GM18870 (cell line): ENCODE data around the gene RCOR1.

Source experiments
- ATAC-seq: cut with Tn5 transposase; IDR thresholded peaks from one replicate; pipeline ENCODE4 v1.9.1; 2021; ENCODE audit warnings: moderate library complexity; ENCODE audit not compliant: unreplicated experiment

RCOR1 gene

DNA sequence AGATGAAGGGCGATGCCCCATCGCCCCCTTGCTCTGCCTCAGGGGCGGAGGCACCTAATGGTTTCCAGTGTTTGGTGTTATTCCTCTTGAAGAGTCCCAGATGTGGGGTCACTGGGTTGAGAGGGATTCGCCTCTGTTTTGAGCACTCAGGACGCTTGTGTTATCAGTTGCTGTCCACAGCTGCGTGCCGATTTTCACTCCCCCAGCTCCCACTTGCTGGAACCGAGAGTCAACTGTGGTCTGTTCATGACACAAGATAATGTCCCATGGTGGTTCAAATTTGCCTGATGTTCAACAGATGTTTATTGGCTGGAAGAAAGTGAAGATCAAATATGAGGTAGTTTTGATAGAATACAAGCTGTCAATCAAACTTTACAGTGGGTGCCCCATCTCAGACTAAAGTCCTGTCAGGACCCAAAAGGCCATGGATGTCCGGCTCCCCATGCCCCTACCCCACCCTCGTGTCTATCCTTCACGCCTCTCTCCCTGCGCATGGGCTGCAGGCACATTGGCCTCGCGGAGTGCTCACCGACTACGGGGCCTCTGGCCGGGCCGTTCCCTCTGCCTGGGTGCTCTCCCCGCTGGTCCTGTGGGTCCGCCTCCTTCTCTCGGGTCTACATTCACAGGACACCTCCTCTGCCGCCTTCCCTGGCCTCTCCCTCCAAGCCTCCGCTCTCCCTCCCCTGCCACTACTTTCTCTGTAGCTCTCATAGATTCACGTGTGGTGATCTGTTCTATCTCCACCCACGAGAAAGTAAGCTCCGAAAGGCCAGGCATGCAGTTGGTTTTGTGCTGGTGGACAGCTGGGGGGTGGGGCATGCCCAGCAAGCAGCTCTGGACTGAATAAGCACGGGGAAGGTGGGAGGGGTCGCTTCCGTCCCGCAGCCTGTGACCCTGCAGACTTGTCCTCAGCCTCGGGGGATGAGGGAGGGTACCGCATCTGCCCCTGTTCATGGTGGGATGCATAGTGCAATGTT lies 178.0 kb downstream of the RCOR1 start:
- ATAC-seq = no peak

DNA sequence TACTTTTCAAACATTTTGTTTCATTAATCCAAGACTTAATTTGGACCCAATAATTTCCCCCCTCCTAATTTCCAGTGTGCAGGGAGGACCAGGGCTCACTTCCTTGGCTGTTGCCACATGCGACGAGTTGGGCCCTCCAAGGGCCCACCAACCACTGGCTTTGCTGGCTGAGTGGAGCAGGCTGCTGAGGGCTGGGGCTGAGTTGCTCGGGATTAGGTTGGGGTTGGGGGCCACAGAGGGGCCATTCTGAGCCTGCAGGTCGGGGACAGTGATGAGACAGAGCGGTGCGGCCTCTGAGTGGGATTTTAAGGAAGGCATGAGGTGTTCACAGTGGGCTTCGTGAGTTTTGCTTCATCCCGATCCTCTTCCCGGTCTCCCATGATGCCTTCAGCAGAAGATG lies 178.7 kb downstream of the RCOR1 start:
- ATAC-seq = no peak

DNA sequence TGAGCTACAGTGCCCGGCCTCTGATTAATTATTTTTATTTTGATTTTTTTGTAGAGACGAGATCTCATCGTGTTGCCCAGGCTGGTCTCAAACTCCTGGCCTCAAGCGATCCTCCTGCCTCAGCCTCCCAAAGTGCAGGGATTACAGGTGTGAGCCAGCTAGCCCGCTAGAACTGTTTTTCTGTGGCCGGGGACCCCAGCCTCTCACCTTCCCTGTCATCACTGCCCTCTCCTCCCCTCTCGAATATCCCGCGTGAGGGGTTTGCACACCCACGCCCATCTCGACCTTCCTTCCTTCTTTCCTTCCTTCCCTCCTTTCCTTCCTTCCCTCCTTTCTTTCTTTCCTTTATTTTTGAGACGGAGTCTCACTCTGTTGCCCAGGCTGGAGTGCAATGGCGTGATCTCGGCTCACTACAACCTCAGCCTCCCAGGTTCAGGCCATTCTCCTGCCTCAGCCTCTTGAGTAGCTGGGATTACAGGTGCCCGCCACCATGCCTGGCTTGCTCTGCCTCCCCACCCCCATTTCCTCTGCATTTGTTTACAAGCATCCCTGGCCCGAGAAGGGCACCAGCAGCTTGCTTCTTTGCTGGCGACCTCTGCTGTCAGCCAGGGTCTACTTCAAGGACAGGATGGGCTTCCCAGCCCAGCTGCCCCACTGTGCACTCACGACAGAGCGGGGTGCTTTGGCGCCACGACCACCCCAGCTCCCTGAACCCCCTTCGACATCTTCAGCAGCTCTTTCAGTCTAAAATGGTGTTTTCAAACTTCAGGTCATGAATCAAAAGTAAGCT lies 180.5 kb downstream of the RCOR1 start:
- no peak for ATAC-seq

DNA sequence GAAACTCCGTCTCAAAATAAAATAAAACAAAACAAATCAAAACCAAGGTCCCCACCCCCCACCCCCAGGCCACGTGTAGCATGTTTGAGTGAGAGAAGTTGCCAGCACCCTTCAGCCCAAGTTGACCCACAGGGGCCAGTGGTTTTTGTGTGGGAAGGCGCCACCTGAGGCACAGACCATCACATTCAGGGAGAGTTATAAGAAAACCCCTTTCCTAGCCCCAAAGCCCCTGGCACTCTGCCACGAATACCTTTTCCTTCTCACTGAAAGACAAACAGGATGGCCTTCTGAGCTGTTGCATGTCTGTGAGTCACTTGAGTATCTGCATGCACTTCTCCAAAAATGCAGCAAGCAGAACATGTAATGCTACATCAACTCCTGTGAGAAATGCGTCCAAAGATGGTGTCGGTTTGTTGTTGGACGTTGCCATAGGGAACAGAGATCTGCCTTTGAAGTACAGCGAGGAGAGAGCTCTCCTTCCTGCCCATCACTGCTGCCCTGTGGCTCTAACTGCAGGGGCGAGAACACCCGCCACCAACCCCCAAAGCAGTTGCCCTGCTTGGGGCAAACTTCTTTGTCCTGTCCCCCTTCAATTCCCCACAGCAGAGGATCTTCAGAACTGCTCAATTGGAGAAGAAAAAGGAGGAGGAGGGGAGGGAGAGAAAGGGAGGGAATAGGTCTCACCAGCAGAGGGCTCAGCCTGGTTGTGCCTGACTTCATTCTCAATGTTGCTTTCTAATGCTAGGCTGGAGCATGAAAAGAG lies 182.1 kb downstream of the RCOR1 start:
- ATAC-seq = peak; percentile 35

DNA sequence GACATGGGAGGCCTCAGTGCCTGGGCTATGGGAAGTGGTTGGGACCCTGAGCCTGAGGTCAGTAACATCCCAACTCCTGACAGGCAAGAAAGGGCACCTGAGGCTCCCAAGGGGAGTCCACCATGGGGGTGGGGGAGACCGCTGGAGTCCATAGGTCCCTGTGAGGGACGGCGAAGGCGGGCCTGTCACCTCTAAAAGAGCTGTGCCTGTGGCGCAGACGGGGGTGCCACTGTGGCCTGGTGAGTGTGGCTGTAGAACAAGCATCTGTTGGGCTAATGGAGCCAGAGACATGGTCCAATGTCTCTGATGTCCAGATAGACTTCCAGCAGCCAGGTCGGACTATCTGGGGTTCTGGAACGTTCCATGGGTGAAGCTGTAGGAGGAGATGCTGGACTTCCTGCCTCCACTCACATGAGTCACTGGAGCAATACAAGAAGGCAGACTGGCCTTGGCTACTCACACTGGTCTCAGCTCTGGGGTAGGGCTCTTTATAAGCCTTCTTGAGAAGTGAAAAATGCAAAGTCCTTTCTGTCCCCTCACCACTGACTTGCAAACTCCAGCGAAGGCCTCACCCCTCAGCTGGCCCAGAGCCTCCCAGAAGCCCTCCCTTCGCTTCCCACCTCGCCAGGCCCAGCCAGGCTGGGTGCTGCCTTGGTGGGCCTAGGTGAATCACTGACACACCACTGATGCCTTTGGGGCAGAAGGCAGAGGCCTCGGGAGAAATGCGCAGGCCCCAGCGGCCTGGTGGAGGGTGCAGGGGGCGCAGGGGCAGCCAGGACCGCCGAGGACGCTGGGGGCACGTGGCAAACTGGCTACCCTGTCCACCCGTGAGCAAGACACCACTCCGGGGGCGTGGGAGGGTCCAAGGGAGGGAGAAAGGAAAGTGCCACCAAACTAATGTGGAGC lies 183.7 kb downstream of the RCOR1 start:
- no peak for ATAC-seq

DNA sequence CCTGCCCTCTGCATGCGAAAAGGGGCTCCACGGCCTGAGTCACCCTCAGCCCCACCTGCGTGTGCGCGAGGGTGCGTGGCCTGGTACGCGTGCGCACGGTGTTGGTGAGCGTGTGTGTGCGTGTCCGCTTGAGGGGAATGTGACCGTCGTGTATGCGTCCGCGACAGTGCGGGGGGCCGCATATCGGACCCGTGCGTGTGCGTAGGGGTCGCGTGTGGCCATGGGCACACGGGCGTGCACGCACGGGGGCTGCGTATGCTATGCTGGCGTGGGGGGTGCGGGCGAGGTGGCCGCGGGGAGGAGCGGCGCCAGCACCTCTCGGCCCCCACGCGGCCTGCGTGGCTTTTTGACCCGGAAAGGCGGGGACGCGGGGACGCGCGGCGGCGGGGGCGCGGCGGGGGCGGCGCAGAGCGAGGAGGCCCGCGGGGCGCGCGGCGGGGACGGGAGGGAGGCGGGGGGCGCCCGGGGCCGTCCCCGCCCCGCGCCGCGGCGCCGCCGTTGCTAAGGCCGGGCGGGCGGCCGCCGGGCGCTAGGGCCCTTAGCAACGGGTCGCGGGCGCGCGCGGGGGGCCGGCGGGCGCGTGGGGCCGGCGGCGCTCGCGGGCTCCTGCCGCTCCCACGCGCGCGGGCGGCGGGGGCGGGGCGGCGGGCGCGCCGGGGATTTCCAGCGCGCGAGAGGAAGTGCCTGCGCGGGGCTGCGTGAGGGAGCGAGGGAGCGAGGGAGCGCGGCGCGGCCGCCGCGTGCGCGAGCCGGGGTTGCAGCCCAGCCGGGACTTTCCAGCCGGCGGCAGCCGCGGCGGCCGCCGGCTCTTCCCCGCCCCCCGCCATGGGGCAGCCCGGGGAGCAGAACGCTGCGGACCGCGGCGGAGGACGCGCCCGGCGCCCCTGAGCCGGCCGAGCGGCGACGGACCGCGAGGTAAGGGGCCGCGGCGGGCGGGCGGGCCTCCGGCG lies 184.6 kb downstream of the RCOR1 start, which contains the start of gene TRAF3:
TRAF3 (plus strand) TSS at position 689 of the 950 bp plus-strand sequence. CDS start 92,753 bp downstream, outside the sequence.
- no peak for ATAC-seq

DNA sequence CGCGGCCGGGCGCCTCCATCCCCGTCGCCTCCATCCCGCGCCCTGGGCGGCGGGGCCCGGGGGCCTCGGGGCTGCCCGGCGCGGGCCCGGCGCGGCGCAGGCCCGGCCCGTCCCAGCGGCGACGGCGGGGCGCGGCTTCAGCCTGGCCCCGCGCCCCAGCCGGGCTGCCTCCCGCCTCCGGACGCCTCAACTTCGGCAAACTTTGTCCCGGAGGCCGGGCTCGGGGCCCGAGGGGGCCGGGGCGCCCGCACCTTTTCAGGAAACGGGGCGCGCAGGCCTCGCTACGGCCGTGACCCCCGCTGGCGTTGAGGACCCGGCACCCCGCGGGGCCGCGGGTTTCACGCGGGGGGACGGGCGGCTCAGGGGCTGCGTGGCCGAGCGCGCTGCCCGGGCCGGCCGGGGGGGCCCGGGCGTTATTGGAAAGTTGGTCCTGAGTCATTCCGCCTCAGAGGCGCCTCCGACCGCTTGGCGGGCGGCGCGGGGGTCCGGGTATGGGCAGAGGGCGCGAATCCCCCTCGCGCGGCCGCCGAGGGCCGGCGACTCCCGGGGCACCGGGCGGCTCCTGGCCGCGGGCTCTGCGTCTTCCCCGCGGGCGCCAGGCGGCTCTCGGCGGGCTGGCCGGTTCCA lies 185.4 kb downstream of the RCOR1 start:
- ATAC-seq = no peak

DNA sequence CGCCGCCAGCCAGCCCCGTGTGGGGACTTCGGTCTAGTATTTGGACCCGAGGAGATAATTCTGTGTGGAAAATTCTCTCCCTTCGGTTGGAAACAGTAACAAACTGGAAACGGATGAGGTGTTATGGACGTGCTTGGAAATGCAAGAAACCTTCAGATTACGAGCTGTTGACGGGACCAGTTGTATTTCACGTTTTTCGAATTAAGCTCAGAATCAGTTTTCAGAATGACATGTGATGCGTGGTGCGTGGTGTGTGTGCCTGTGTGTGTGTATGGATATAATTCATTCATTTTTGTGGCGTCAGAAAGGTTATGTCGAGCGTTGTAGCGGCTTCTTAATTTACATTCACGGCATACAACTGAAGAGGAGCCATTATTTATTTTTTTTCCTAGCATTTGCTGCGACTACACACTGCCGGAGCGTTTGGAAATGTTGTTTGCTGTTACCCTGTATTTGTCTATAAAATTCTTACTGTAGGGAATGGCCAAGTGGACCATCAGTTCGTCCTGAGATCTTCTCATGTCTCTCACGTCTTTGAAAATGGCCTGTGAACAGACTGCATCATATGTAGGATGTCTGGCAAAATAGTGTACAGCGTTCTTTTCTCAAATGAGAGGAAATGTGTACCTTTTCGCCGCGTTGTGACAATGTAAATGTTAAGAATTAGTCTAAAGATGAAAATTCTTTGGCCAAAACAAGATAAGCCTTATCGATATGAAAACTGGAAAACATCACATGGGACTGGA lies 186.1 kb downstream of the RCOR1 start:
- no peak for ATAC-seq

DNA sequence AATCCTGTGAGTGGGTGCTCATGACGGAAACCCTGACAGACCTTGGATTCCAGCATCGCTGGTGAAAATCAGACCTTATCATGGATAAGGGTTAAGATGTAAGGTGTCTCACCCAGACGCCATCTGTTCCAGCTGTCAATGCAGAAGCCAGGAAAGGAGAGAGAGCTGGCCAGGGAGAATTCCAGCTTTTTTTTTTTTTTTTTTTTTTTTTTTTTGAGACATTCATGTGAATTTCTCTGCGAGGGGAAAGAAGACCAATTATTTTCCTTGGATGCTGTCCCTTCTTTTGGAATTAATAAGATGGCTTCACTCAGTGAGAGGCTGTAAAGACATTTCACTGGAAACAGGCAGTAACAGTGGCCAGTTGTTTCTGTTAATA lies 186.6 kb downstream of the RCOR1 start:
- ATAC-seq = no peak

DNA sequence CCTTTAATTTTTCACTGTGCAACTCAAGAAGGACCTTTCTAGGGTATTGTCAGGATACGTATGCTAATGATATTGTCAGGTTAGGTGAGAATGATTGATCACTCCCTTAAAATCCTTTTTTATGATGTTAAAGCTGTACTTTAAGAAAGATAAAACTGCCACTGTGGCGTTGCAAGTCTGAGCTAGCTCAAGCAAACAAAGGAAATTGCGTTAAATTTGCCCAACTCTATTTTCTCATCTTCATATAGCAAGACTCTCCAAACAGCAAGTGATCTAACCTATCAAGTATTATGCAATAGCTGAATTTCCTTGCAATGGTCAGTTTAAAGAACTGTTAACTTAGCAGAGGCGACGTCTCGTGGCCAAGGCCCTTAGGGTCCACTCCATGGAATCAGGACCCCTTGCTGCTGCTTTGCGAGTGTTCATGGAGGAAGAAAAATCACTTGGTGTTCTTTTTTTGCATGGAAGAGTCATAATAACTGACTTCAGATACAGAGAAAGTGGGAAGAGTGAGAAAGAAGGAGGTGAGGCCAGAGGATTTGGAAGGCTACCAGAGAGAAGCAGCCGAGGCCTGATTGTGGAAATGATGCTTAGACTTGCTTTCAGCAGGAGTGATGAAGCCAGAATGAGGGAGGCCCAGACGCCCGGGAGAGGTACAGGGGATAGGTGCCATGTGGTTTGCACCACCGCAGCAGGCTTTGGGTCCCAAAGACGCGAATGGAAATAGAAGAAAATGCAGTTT lies 187.3 kb downstream of the RCOR1 start:
- ATAC-seq = no peak
